NCI-H69 (cell line): ENCODE measurements around the gene DNALI1.

Experiments
- DNase-seq: peaks from one replicate; lab custom pipeline; 2025; lab: John Stamatoyannopoulos, UW

Gene DNALI1

DNA sequence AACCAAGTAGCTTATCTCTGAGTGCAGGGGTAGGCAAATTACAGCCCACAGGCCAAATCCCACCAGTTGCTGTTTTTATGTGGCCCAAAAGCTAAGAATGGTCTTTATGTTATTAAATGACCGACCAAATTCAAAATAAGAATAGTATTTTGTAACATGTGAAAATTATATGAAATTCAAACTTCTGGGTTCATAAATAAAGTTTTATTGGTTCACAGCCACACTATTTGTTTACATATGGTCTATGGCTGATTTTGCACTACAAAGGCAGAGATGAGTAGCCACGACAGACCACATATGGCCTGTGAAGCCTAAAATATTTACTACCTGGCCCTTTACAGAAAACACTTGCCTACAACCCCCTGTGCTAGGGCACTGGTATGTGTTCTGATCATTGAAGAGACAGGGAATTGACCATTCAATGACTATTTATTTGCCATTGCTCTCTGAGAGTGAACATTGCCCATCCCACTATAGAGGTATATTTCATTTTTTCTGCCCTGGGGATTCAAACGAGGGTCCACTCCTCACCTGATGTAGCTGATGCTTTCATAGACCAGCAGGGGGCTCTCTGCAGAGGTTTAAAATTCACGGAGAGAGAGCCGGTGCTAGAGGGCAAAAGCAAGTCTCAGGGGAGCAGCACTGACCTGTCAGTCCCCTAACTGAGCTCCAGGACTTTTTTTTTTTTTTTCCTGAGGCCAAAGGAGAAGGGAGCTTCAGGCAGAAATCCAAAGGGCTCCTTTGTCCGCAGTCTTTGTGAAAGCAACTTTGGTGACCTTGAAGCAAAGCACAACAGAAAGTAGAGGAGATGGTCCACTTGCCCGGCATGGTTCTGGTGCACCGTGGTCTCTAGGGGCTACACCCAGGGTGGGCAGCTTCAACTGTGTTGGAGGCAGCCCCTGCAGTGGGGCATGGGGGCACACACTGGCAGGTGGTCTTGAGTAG lies 46.3 kb downstream of the DNALI1 start:
- peak; percentile 64 for DNase-seq

DNA sequence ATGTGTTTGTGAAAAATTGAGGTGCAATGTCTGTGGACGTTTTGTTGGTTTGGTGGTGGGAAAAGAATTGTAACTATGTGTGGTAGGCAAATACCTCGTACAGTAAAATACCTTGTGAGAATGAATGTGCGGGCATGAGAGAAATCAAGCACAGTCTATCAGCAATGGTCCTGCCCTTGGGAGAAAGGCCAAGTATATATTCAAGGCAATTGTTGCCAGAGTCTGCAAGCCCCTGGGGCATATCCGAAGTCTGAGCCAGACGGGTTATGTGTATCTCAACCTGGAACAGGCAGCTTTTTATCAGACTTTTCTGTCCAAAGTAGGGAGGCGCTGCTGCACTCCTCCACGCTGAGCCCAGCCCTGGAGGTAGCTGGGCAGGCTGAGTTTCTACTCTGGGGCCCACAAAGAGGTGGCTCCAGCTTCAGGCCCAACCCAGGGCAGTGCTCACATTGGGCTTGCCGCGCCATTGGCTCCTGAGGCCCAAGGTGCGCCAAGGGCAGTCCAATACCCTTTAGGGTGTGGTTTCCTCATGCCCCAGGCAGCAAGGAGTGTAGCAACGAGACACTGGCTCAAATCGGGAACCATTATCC lies 48.4 kb downstream of the DNALI1 start:
- no peak for DNase-seq

DNA sequence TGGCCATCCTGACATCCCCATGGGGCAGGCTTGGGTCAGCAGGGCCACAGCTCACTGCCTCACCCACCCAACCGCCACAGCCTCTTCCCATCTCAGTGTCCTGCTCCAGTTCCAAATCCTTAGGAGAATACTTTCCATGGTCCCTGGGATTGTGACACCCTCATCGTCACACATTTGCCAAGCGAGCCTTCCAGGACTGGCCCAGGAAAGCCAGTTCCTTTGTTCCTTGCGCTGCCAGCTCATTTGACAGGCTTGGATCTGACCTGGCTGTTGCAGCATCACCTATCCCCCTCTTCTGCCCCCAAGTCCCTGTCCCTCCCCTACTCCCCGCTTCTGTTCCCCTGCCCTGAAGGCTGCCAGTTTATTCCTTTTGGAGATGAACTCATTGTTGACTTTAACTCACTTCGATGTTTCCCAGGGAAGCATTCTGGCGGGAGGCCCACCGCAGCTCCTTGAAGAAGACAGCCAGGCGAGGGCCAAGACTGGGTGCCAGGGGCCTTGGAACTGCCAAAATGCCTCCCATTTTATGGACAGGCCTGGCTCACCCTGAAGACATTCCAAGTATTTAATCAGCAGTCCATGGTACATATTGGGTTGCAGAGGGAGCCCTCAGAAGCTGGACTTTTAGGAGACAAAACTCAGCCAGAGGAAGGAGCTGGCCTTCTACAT lies 49.2 kb downstream of the DNALI1 start:
- no peak for DNase-seq

DNA sequence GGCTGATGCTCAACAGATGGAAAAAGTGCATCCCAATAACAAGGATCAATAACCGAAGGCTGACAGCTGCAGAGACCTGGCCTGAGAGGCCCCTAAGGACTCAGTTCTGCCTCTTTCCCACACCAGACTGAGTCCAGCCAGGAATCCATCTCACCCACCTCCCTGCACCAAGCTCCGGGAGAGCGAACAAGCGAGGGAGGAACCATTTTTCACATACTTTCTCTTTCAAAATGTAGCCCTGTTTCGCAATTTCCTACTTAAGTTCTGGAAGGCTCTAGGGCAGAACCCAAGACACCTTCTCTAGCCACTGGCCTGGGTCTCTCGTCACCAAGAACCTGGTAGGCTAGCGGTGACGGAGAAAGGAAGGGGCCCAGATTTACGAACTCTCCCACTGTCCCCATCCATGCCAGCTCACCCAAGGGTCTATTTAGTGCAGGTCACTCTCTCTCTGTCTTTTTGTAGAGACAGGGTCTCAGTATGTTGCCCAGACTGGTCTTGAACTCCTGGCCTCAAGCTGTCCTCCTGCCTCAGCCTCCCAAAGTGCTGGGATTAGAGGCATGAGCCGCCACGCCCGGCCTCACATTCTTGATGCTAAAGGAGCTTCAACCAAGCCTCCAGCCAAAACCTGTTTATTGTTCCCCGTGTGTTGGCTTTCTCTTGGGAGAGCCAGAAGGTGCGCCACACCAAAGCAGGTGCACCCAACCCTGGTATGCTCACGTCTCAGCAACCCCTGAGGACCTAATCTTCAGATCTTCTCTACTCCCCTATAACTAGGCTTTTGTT lies 49.9 kb downstream of the DNALI1 start:
- no peak for DNase-seq

DNA sequence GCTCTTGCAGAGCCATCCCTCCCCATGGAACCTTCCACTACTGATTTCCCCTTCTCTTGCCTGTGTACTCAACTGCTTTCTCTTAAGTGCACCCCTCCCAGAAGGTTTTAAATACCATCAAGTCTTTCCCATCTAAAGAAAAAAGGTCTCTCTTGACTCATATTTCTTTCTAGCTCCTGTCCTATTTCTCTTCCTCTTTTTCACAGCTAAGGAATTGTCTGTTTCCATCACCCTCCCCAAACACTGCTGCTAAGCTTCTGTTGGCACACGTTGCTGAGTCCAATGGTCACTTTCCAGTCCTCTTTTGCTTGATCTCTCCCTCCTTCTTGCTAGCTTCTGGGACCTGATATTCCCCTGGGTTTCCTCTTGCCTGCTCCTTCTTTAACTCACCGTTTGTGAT lies 52.3 kb downstream of the DNALI1 start:
- DNase-seq: no peak

DNA sequence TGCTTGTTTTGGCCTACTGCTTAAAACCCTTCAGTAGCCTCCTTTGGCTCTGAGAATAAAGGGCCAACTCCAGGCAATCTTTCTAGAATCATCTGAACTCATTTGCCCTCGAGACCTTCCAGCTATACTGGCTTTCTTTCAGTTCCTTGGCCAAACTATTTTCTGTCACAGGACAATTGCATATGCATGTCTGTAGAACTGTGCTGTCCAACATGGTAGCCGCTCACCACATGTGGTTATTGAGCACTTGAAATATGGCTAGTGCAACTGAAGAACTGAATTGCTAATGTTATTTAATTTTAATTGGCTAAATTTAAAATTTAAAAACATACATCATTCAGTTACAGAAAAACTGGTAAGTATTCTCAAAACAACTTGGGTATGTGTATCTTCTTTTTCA lies 53.3 kb downstream of the DNALI1 start:
- DNase-seq: no peak

DNA sequence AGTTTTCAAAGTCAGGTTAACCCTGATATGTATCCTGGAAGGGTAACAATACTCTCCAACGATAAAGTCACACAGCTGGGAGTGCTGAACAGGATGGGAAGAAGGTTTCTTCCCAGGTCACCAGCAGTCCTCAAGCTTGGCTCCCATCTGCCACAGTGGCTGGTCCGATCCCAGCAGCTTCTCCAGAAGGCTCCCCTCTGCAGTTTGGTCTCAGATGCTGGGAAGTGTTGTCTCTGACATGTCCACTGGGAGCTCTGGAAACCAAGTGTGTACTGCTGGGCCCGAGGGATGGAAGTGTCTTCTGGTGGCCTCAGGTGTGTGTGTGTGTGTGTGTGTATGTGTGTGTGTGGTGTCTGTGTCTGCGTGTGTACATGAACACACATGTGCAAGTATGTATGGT lies 55.4 kb downstream of the DNALI1 start:
- no peak for DNase-seq

DNA sequence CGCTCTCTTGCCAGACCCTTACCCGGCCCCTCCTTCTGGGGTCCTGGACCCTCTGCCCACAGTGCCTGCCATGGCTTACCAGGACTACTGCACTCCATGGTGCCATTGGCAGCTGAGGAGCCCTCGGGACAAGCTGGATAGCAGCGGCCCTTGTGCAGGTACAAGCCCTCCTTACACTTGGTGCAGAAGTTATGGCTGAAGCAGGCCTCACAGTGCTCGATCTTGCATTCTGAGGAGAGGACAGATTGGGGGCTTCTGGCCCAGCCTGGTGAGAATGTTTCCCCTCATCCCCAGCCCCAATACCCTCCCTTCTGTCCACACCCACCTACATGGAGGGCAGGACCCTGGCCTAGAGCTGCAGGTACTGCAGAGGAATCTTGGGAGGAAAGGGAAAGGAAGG lies 57.4 kb downstream of the DNALI1 start:
- no peak for DNase-seq

DNA sequence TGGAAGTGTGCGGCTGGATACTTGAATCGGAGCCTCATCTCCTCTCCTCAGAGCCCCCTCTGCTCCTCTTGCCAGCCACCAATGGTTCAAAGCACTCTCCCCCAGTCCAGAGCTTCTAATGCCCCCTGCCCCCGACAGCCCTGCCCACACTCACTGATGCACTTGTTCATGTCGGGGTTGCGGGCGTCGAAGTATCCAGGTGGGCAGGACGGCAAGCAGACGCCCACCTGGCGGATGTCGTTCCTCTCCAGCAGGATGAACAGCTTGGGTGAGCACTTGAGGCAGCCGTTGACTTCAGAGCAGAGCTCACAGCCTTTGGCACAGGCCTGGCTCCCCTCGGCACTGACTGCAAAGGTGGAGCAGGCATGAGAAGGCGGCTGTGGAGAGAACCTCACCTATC lies 59.6 kb downstream of the DNALI1 start:
- DNase-seq: no peak
